Ishikawa (cell line): ENCODE measurements around the gene XPNPEP3.

Source experiments
- FOXM1 ChIP-seq: IDR thresholded peaks from 2 replicates; pipeline ENCODE4 v1.6.1; 2012; ENCODE audit warnings: low read depth, borderline replicate concordance
- TAF1 ChIP-seq: IDR thresholded peaks from 2 replicates; pipeline ENCODE4 v1.6.1; 2012; ENCODE audit warnings: low read depth, mild to moderate bottlenecking
- ZBTB7A ChIP-seq: IDR thresholded peaks from 2 replicates; pipeline ENCODE4 v1.6.1; 2012; ENCODE audit warnings: low read depth
- TF ChIP-seq, protein P1 (sequence below): IDR thresholded peaks from 2 replicates; pipeline ENCODE4 v1.6.1; 2012; ENCODE audit warnings: low read depth, mild to moderate bottlenecking
- TF ChIP-seq, protein P2 (sequence below): IDR thresholded peaks from 2 replicates; pipeline ENCODE4 v1.6.1; 2012

DNA sequence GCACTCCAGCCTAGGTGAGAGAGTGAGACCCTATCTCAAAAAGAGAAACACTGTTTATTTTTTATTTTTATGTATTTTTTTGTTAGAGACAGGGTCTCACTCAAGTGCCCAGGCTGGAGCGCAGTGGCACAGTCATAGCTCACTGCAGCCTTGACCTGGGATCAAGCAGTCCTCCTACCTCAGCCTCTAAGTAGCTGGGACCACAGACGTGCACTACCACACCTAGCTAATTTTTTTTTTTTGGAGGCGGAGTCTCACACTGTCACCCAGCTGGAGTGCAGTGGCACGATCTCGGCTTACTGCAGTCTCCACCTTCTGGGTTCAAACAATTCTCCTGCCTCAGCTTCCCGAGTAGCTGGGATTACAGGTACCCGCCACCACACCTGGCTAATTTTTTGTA is 100.7 kb downstream of the XPNPEP3 start:
- TF ChIP-seq TAF1 (no peak), ZBTB7A (no peak), FOXM1 (no peak)
- TF ChIP-seq, protein P1, sequence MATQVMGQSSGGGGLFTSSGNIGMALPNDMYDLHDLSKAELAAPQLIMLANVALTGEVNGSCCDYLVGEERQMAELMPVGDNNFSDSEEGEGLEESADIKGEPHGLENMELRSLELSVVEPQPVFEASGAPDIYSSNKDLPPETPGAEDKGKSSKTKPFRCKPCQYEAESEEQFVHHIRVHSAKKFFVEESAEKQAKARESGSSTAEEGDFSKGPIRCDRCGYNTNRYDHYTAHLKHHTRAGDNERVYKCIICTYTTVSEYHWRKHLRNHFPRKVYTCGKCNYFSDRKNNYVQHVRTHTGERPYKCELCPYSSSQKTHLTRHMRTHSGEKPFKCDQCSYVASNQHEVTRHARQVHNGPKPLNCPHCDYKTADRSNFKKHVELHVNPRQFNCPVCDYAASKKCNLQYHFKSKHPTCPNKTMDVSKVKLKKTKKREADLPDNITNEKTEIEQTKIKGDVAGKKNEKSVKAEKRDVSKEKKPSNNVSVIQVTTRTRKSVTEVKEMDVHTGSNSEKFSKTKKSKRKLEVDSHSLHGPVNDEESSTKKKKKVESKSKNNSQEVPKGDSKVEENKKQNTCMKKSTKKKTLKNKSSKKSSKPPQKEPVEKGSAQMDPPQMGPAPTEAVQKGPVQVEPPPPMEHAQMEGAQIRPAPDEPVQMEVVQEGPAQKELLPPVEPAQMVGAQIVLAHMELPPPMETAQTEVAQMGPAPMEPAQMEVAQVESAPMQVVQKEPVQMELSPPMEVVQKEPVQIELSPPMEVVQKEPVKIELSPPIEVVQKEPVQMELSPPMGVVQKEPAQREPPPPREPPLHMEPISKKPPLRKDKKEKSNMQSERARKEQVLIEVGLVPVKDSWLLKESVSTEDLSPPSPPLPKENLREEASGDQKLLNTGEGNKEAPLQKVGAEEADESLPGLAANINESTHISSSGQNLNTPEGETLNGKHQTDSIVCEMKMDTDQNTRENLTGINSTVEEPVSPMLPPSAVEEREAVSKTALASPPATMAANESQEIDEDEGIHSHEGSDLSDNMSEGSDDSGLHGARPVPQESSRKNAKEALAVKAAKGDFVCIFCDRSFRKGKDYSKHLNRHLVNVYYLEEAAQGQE = no peak
- TF ChIP-seq, protein P2, sequence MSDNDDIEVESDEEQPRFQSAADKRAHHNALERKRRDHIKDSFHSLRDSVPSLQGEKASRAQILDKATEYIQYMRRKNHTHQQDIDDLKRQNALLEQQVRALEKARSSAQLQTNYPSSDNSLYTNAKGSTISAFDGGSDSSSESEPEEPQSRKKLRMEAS = no peak
